ENCODE data around the gene PDCD2.
A peak's percentile ranks its signal among the peaks of the same experiment; 100 is the strongest.
"Not testable (repeated sequence)": the region's sequence is repeated elsewhere in the genome, so short reads cannot be mapped to it uniquely, and the experiment has no call there.

The PDCD2 gene

DNA sequence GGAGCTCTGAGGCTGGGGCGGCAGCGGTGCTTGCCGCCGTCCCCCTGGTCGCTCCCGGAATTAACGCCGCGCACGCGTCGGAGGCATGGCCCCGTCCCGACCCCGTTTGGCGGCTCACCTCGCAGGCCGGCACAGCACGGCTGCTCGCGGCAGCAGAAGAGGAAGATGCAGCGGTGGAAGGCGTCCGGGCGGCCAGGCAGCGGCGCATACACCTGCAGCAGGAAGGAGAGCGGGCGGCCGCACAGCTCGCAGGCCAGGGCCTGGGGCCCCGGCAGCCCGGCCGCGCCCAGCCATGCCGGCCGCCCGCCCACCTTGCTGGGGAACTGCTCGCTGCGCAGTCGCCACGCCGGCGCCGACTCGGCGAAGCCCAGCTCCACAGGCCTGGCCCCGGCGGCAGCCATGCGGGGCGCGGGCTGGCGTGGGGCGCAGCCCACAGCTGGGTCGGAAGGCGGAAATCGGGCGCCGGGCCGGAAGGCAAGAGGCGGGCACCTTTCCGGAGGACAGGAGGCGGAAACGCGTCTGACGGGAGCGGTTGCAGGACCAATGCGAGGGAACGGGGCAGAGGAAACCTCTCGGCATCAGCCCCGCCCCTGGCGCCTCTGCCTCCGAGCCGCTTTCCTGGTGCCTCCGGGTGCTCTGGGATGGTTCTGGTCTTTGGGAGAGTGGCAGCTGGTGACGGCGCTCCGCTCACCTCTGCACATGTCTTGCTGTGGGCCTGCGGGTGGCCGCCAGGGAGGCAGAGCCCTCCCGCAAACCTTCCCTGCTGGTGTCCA is at the start of gene PDCD2:
TSS of gene PDCD2 (minus strand) at position 457 of the 773 bp plus-strand sequence. CDS start at position 401, 56 bp downstream.
- peak; percentile 2; the same call in 1 of the 2 replicates for TF ChIP-seq CTCF (conservative IDR thresholded peaks at IDR 0.05; ENCODE audit: low read length)
- peak; percentile 87 for DNase-seq (ENCODE audit: low read depth)
- peak within 1 kb of the TSS; percentile 91 for H3K4me3 ChIP-seq (ENCODE audit: low read length)

GRCh38 chr6:170616020-170616554 is 31.6 kb upstream of the PDCD2 start:
- DNase-seq (ENCODE audit: low read depth); H3K4me3 ChIP-seq (ENCODE audit: low read length): not testable (repeated sequence)

GRCh38 chr6:170612256-170612804 is 27.9 kb upstream of the PDCD2 start:
- not testable (repeated sequence) for H3K4me3 ChIP-seq (ENCODE audit: low read length); DNase-seq (ENCODE audit: low read depth)

DNA sequence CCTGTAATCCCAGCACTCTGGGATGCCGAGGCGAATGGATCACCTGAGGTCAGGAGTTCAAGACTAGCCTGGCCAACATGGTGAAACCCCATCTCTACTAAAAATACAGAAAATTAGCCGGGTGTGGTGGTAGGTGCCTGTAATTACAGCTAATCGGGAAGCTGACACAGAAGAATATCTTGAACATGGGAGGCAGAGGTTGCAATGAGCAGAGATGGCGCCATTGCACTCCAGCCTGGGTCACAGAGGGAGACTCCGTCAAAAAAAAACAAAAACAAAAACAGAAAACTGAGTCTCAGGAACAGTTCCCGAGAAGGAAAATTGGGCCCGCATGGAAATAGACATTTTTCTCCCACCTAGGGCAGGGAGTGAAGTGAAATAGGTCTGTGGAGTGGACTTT is 24.8 kb upstream of the PDCD2 start:
- not testable (repeated sequence) for H3K4me3 ChIP-seq (ENCODE audit: low read length); DNase-seq (ENCODE audit: low read depth)

- no peak for DNase-seq (ENCODE audit: low read depth)
- no peak for TF ChIP-seq CTCF (conservative IDR thresholded peaks at IDR 0.05; ENCODE audit: low read length)
- H3K4me3 ChIP-seq (ENCODE audit: low read length): no peak overlapping the region
Observed at GRCh38 chr6:170605574-170606259, 21.3 kb upstream of the PDCD2 start.

GRCh38 chr6:170597278-170597677 is 12.8 kb upstream of the PDCD2 start:
- no peak for DNase-seq (ENCODE audit: low read depth)
- TF ChIP-seq CTCF (conservative IDR thresholded peaks at IDR 0.05; ENCODE audit: low read length): no peak
- no peak overlapping the region for H3K4me3 ChIP-seq (ENCODE audit: low read length)

DNA sequence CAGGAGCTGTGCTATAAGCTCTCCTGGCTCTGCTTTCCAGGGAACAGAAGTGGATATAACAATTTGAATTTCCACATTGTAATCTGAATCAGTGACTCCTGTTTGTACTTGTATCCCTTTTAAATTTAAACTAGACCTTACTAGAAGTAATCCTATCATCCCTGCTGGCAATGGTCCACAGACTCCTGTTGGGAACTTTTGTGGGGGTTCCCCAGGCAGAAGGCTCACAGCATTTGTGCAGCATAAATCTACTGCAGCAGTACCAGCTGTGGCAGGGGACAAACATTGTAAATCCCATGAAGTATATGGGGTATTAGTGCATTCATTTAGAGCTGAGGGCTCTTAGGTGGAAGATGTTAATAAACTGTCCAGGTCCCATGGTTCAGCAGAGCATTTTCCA is 12.0 kb upstream of the PDCD2 start:
- H3K4me3 ChIP-seq (ENCODE audit: low read length): no peak overlapping the region
- no peak for TF ChIP-seq CTCF (conservative IDR thresholded peaks at IDR 0.05; ENCODE audit: low read length)
- no peak for DNase-seq (ENCODE audit: low read depth)

GRCh38 chr6:170590725-170591124 is 6.3 kb upstream of the PDCD2 start:
- no peak for DNase-seq (ENCODE audit: low read depth)
- no peak for TF ChIP-seq CTCF (conservative IDR thresholded peaks at IDR 0.05; ENCODE audit: low read length)
- H3K4me3 ChIP-seq (ENCODE audit: low read length): no peak overlapping the region
